ENCODE results near the gene ZCCHC18. TPM values are rescaled to one million over a fixed set of nuclear protein-coding genes. Genes with fewer than 3 reads are reported as not detected.
A peak's percentile ranks its signal among the peaks of the same experiment; 100 is the strongest.

ZCCHC18 gene
- total RNA-seq, 1 experiment from 2014 or later: 1.5 TPM

GRCh38 chrX:104098151-104098808 lies 14.0 kb upstream of the ZCCHC18 start:
- no peak for DNase-seq
- H3K4me1 Mint-ChIP-seq: no peaks in the 10 kb centered on the region
- Histone ChIP-seq H3K18ac (ENCODE audit: insufficient read length, low read depth, low read length) (no peak overlapping the region), H3K4me2 (ENCODE audit: insufficient read depth, insufficient read length, low read length) (no peak overlapping the region), H4K20me1 (ENCODE audit: control insufficient read depth, insufficient read depth, insufficient read length) (no peaks in the 10 kb centered on the region), H2BK20ac (ENCODE audit: low read depth, low read length, poor library complexity, severe bottlenecking) (no peak overlapping the region), H3K27me3 (ENCODE audit: insufficient read depth, low read length) (no peaks in the 10 kb centered on the region), H3T11ph (ENCODE audit: low read length) (no peak overlapping the region), H2BK5ac (ENCODE audit: insufficient read length, low read length) (no peak overlapping the region), H4K8ac (replicated peaks; ENCODE audit: insufficient read length, low read depth, low read length) (no peak overlapping the region), H2BK120ac (ENCODE audit: low read depth, low read length, poor library complexity, severe bottlenecking) (no peak overlapping the region), H3K9ac (ENCODE audit: extremely low read depth, insufficient read length, low read length) (no peak overlapping the region), H2BK15ac (ENCODE audit: low read depth, low read length) (no peak overlapping the region), H3K79me1 (ENCODE audit: insufficient read depth, low read depth, low read length, poor library complexity, severe bottlenecking) (no peaks in the 10 kb centered on the region), H3K23ac (ENCODE audit: insufficient read length, low read depth, low read length) (no peak overlapping the region), H3K56ac (ENCODE audit: insufficient read length, low read depth, low read length) (no peak overlapping the region), H3K14ac (ENCODE audit: insufficient read depth, low read length) (no peak overlapping the region), H3K4ac (ENCODE audit: low read depth, low read length) (no peak overlapping the region), H3K4me1 (ENCODE audit: insufficient read depth, low read length) (no peaks in the 10 kb centered on the region), H3K79me2 (ENCODE audit: insufficient read depth, low read length) (no peaks in the 10 kb centered on the region), H2AFZ (ENCODE audit: low read length) (no peak overlapping the region), H4K5ac (ENCODE audit: insufficient read length, low read depth, low read length) (no peak overlapping the region), H2AK5ac (ENCODE audit: insufficient read length, low read length) (no peak overlapping the region), H3K23me2 (ENCODE audit: insufficient read length, low read depth, low read length, poor library complexity, severe bottlenecking) (no peaks in the 10 kb centered on the region), H2BK12ac (ENCODE audit: insufficient read length, low read depth, low read length) (no peak overlapping the region), H3K9me3 (ENCODE audit: control insufficient read depth, low read depth, low read length) (no peaks in the 10 kb centered on the region), H3K27ac (ENCODE audit: insufficient read length, low read depth, low read length) (no peak overlapping the region), H4K91ac (ENCODE audit: insufficient read length, low read depth, low read length) (no peak overlapping the region)
- H3K36me3 Mint-ChIP-seq (ENCODE audit: insufficient read depth in 1 of 3, low read depth in 3 of 3): no peaks in the 10 kb centered on the region
- H3K27me3 Mint-ChIP-seq (ENCODE audit: low read depth): peaks cover 3% of the 10 kb centered on the region; the same call in 1 of the 2 replicates
- H3K9me3 Mint-ChIP-seq: peaks cover 0 to 45% of the 10 kb centered on the region in 2 experiments; a peak in 2 of 5 replicates
- no peak overlapping the region for H3K27ac Mint-ChIP-seq
- no peak overlapping the region for H3K4me3 Mint-ChIP-seq
- TF ChIP-seq, protein P1, sequence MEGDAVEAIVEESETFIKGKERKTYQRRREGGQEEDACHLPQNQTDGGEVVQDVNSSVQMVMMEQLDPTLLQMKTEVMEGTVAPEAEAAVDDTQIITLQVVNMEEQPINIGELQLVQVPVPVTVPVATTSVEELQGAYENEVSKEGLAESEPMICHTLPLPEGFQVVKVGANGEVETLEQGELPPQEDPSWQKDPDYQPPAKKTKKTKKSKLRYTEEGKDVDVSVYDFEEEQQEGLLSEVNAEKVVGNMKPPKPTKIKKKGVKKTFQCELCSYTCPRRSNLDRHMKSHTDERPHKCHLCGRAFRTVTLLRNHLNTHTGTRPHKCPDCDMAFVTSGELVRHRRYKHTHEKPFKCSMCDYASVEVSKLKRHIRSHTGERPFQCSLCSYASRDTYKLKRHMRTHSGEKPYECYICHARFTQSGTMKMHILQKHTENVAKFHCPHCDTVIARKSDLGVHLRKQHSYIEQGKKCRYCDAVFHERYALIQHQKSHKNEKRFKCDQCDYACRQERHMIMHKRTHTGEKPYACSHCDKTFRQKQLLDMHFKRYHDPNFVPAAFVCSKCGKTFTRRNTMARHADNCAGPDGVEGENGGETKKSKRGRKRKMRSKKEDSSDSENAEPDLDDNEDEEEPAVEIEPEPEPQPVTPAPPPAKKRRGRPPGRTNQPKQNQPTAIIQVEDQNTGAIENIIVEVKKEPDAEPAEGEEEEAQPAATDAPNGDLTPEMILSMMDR (conservative IDR thresholded peaks at IDR 0.05): peak; percentile 72
- WGBS (ENCODE audit: extremely low coverage, insufficient read length, low lambda C conversion rate): no CpG with 5 or more reads among the region's 4 CpGs
